ENCODE results near the gene SSR3.
"Not testable (repeated sequence)": the region's sequence is repeated elsewhere in the genome, so short reads cannot be mapped to it uniquely, and the experiment has no call there.

Gene SSR3

GRCh38 chr3:156576051-156576450 lies 21.1 kb upstream of the SSR3 start:
- DNase-seq (ENCODE audit: low read depth in 2 of 2), result no peak

DNA sequence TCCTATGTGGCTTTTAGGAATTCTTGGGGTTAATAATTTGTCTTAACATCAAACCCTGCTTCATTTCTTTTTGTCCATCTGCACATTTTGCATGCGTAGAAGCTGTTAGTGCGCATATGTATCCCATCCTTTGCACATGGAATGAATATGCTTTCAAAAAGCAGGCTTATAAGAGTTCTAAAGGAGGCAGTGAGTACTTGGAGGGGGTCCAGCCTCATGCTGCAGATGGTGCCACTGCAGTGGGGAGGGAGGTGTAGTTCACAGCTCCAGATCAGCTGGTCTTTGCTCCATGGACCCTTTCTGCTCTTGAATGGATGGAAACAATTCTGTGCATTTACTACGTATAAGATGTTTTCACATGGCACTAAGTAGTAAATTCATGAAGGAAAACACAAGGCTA lies 20.7 kb upstream of the SSR3 start:
- DNase-seq (ENCODE audit: low read depth in 2 of 2), result no peak

DNA sequence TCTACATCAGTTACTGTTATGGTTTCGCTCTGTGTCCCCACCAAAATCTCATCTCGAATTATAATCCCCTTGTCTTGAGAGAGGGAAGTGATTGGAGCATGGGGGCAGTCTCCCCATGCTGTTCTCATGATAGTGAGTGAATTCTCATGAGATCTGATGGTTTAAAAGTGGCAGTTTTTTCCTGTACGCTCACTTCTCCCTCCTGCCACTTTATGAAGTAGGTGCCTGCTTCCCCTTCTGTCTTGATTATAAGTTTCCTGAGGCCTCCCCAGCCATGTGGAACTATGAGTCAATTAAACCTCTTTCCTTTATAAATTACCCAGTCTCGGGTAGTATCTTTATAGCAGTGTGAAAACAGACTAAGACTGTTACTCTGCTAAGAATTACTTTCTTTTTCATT lies 15.0 kb upstream of the SSR3 start:
- not testable (repeated sequence) for DNase-seq (ENCODE audit: low read depth in 2 of 2)

GRCh38 chr3:156569016-156569415 lies 14.1 kb upstream of the SSR3 start:
- not testable (repeated sequence) for DNase-seq (ENCODE audit: low read depth in 2 of 2)

GRCh38 chr3:156563900-156564682 lies 9.2 kb upstream of the SSR3 start:
- DNase-seq (ENCODE audit: low read depth in 2 of 2), result no peak

DNA sequence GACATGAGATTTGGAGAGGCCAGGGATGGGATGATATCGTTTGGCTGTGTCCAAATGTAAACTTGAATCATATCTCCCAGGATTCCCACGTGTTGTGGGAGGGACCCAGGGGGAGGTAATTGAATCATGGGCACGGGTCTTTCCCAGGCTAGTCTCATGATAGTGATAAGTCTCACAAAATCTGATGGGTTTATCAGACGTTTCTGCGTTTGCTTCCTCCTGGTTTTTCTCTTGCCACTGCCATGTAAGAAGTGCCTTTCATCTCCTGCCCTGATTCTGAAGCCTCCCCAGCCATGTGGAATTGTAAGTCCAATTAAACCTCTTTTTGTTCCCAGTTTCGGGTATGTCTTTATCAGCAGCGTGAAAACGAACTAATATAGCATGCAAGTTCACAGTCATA lies 7.6 kb upstream of the SSR3 start:
- not testable (repeated sequence) for DNase-seq (ENCODE audit: low read depth in 2 of 2)

- DNase-seq (ENCODE audit: low read depth in 2 of 2), result no peak
Measured at GRCh38 chr3:156561533-156561932, 6.6 kb upstream of the SSR3 start.

DNA sequence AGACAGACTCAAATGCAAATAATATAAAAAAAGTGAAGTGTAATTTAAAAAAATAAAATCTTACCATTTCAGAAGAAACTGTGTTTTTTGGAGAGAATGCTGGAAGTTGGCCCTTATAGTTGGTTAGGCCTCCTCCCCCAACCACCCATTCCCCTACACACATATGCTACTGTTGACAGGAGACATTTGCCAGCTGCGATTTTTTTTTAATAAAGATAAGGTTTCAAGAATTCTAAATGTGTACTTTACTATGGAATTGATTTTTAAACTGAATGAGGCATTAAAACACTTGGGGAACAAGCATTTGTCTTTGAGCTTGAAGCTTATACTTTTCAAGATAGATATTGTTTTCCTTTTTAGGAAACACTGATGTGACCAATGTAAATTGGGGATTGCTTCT lies 4.4 kb upstream of the SSR3 start:
- no peak for DNase-seq (ENCODE audit: low read depth in 2 of 2)

- DNase-seq (ENCODE audit: low read depth in 2 of 2), result no peak
Measured at GRCh38 chr3:156558389-156558788, 3.5 kb upstream of the SSR3 start.

GRCh38 chr3:156554515-156554841 lies 439 bp downstream of the SSR3 start:
- DNase-seq (ENCODE audit: low read depth in 2 of 2), result no peak

GRCh38 chr3:156553705-156554356 lies 1.1 kb downstream of the SSR3 start:
- no peak for DNase-seq (ENCODE audit: low read depth in 2 of 2)

DNA sequence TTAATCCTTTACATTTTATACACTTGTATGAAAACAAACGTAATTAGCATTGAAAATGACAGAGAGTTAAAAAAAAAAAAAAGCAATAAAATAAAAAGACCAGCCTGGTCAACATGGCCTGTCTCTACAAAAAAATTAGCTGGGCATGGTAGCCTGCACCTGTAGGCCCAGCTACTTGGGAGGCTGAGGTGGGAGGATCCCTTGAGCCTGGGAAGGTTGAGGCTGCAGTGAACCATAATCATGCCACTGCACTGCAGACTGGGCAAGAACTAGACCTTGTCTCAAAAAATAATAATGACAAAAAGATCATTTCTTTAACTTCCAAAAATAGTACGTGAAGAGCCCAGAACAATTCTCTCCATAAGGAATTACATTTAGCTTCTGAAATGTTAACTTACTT lies 1.9 kb downstream of the SSR3 start:
- DNase-seq (ENCODE audit: low read depth in 2 of 2), result no peak

DNA sequence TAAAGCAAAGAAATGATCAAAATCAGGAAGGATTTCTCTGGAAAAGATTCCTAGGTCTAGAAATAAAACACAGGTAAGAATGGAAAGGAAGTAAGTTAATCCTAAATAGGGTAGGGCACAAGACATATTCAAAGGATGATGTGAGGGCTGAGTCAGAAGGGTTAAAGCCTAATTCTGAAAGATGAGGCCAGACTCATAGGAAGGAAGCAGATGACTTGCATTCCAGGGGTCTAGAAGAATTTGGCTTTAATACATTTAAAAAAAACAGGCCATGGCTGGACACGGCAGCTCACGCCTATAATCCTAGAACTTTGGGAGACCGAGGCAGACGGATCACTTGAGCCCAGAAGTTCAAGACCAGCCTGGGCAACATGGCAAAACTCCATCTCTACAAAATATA lies 3.2 kb downstream of the SSR3 start:
- no peak for DNase-seq (ENCODE audit: low read depth in 2 of 2)

DNA sequence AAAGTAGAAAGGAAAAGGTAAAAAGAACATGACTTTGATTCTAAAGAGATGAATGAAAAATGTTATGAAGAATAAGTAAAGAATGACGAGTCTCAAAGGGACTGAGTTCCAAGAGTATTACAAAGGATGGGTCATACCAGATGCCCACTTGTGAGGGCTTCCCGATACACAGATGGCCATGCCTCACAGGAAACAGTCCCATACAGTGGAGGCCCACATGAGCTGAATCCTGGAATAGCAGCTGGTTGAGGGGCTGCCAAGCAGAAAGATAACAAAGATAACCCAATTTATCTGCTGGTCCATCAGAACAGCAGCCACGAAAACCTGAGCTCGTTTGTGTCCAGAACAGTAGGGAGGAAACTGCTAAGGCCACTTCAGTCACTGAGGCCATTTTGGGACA lies 3.7 kb downstream of the SSR3 start:
- DNase-seq (ENCODE audit: low read depth in 2 of 2), result no peak

DNA sequence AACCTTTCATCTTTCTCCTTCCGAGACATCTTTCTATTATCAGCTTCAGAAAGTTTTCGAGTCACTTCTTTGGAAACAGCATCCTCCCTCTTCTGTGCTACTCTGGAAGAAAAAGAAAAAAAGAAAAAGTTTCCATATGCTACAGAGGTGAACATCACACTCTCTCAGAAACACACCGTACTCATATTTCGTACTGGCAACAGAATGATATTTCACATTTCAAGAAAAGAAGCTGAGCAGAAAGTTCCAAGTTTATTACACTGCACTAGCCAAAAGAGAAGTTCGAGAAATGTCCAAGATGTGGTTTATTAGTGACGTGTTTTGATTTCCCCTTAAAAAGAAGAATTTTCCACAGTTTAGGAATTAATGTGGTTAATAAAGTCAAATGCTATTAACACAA lies 6.0 kb downstream of the SSR3 start:
- DNase-seq (ENCODE audit: low read depth in 2 of 2), result no peak

DNA sequence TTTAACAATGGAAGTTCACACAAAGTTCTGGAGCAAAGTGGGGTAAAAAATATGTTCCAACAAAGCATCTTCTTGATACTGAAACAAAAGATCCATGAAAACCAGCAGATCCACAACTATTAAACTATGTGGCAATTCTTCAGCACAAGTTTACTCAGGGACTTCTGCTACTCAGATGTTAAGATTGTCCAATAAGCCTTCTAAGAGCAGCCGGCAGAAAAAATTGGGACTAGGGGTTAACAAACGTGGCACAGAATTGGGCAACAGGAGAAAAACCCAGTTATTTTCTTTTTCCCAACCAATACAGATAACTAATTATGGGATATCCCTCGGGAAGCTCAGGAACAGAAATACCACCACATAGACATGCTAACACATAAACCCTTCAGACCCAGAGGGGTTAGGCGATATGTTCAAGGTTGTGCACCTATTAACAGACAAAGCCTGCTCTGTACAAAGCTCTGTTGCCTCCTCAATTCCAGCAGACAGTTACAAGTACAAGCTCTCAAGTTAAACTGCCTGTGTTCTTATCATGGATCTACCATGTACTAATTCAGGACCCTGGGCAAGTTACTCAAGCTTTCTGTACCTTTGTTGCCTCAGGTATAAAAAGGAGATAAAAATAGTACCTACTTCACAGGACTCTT lies 6.8 kb downstream of the SSR3 start:
- no peak for DNase-seq (ENCODE audit: low read depth in 2 of 2)

GRCh38 chr3:156547637-156548036 lies 7.3 kb downstream of the SSR3 start:
- DNase-seq (ENCODE audit: low read depth in 2 of 2), result no peak

DNA sequence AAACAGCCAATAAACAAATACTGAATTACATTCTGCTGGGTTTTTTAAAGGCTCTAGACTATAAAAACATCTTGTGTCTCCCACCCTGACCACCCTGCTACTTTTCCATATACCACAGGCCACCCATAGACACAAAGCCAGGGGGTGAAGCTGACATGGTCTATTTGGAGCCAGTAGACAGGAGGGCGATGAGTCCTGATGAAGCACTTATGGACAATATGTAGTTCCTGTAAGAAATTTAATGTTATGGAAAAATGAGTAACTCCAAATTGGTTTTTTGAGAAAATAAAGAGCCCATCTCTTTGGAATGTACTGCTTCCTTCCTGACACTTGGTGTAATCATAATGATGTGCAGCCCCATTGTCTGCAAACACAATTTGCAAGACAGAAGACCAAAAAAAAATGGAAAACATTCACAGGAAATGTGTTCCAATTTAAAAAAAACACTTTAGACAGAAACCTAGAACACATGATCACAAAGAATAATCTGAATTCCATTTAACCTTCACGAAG lies 11.8 kb downstream of the SSR3 start:
- DNase-seq (ENCODE audit: low read depth in 2 of 2), result no peak

- no peak for DNase-seq (ENCODE audit: low read depth in 2 of 2)
Measured at GRCh38 chr3:156542101-156543042, 12.5 kb downstream of the SSR3 start.

DNA sequence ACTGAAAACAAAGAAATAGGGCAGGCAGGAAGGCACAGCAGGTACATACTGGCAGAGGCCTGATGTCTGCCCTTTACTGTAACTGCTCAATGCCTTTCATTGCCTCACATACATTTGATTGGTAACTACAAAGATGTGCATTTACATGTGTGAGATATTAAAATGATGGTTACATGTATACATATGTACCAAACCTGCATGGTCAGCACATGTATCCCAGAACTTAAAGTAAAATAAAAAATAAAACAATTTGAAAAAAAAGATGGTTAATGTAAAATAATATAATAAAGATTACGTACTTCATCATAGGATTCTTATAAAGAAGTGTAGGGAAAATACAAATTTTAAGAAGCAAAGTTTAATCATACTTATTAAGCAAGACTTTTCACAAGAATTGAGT lies 15.1 kb downstream of the SSR3 start:
- DNase-seq (ENCODE audit: low read depth in 2 of 2), result no peak

- DNase-seq (ENCODE audit: low read depth in 2 of 2), result no peak
Measured at GRCh38 chr3:156539051-156539450, 15.9 kb downstream of the SSR3 start.

Data from stimulated activated CD4-positive, alpha-beta T cell treated with anti-CD3 and anti-CD28 coated beads, Interleukin-4, amount 100 ng/mL, for 48 hours (primary cell).